Panc1 (cell line): Measurements from ENCODE around the gene NPDC1. TPM values are rescaled to one million over a fixed set of nuclear protein-coding genes. Genes with fewer than 3 reads are reported as not detected.
A peak's percentile ranks its signal among the peaks of the same experiment; 100 is the strongest.

Source experiments
- ATAC-seq: fragments of 200-7000 bp; cut with Tn5 transposase; 2 replicates; pipeline ENCODE4 v1.9.1; 2020; ENCODE audit warnings: mild to moderate bottlenecking, moderate library complexity
- BruUV-seq: library from RNA; stranded (reverse); fragments of 400-500 nt; replicated peaks from 2 replicates; lab custom pipeline; 2021; lab: Mats Ljungman, UMichigan
- CTCF ChIA-PET: fragments of 300-600 bp; sonication (Branson Sonifier 250); formaldehyde crosslinking; loops from one replicate; lab custom pipeline; 2022; ENCODE audit warnings: antibody characterized with exemption; lab: Charles Lee
- POLR2A ChIA-PET: fragments of 300-600 bp; sonication (Branson Sonifier 250); formaldehyde crosslinking; loops from one replicate; lab custom pipeline; 2022; ENCODE audit warnings: antibody characterized with exemption; lab: Charles Lee
- DNase-seq: peaks from one replicate; pipeline ENCODE4 v3.0.0-alpha.2; 2010; ENCODE audit warnings: low read depth, low spot score
- H3K27ac ChIP-seq: 2 replicates; pipeline ENCODE4 v1.5.1; 2011; ENCODE audit warnings: mild to moderate bottlenecking, low read length, inconsistent platforms
- H3K27me3 ChIP-seq: fragments of 200-500 bp; sonication (Bioruptor generic); 2 replicates; pipeline ENCODE4 v1.6.0; 2014; ENCODE audit warnings: low read length, inconsistent platforms; ENCODE audit not compliant: control insufficient read depth, insufficient read depth
- H3K36me3 ChIP-seq: fragments of 200-500 bp; sonication (Bioruptor generic); 2 replicates; pipeline ENCODE4 v1.5.1; 2014; ENCODE audit warnings: inconsistent platforms, mild to moderate bottlenecking, low read length, moderate library complexity; ENCODE audit not compliant: control insufficient read depth, insufficient read depth
- H3K4me1 ChIP-seq: 2 replicates; pipeline ENCODE4 v1.5.1; 2011; ENCODE audit warnings: inconsistent platforms, mild to moderate bottlenecking, low read length, moderate library complexity; ENCODE audit not compliant: control insufficient read depth, insufficient read depth
- H3K4me3 ChIP-seq, 2 experiments: 2 replicates each; pipeline ENCODE4 v1.5.1; 2011 to 2012; ENCODE audit warnings: low read depth in 2 of 2, low read length in 2 of 2, mild to moderate bottlenecking in 2 of 2, inconsistent platforms in 1 of 2, moderate library complexity in 1 of 2
- H3K9me3 ChIP-seq: fragments of 200-500 bp; sonication (Bioruptor generic); 2 replicates; pipeline ENCODE4 v1.5.1; 2014; ENCODE audit warnings: low read depth, mild to moderate bottlenecking, inconsistent platforms, low read length, moderate library complexity; ENCODE audit not compliant: control insufficient read depth, insufficient read depth
- POLR2AphosphoS5 ChIP-seq: IDR thresholded peaks from 2 replicates; pipeline ENCODE4 v1.6.1; 2012; ENCODE audit warnings: mild to moderate bottlenecking, low read depth, low read length, moderate library complexity
- SIN3A ChIP-seq: IDR thresholded peaks from 2 replicates; pipeline ENCODE4 v1.6.1; 2012; ENCODE audit warnings: low read depth, mild to moderate bottlenecking, low read length, moderate library complexity, borderline replicate concordance; ENCODE audit not compliant: insufficient read depth
- TCF7L2 ChIP-seq: IDR thresholded peaks from 2 replicates; pipeline ENCODE4 v1.6.1; 2011; ENCODE audit warnings: mild to moderate bottlenecking, low read depth, low read length, inconsistent platforms
- in situ Hi-C: cut with HindIII; loops from 2 replicates; pipeline ENCODE4 v1.10.0; 2016; ENCODE audit warnings: low sequenced_read_pairs, low pct_unique_long_range_greater_than_20kb
- intact Hi-C: fragments of 100-400 bp; cut with micrococcal nuclease; formaldehyde crosslinking; loops from one replicate; pipeline ENCODE4 v1.10.0; 2022; ENCODE audit not compliant: unreplicated experiment
- total RNA-seq: library from RNA; stranded (reverse); gene quantifications from one replicate; pipeline ENCODE4 v1.2.1, GENCODE V29; 2021; ENCODE audit not compliant: unreplicated experiment
- TF ChIP-seq, protein P1 (sequence below): fragments of 450-650 bp; IDR thresholded peaks from 2 replicates; pipeline ENCODE4 v1.5.1; 2017; ENCODE audit warnings: mild to moderate bottlenecking
- TF ChIP-seq, protein P2 (sequence below), 2 experiments: IDR thresholded peaks; 2 replicates each; pipeline ENCODE4 v1.6.1; 2011 to 2012; ENCODE audit warnings: low read depth in 2 of 2, control low read depth in 1 of 2, low read length in 1 of 2, mild to moderate bottlenecking in 1 of 2, moderate library complexity in 1 of 2; ENCODE audit not compliant: insufficient read depth in 1 of 2

The NPDC1 gene
- total RNA-seq, 1 experiment from 2014 or later, result 43.5 TPM

DNA sequence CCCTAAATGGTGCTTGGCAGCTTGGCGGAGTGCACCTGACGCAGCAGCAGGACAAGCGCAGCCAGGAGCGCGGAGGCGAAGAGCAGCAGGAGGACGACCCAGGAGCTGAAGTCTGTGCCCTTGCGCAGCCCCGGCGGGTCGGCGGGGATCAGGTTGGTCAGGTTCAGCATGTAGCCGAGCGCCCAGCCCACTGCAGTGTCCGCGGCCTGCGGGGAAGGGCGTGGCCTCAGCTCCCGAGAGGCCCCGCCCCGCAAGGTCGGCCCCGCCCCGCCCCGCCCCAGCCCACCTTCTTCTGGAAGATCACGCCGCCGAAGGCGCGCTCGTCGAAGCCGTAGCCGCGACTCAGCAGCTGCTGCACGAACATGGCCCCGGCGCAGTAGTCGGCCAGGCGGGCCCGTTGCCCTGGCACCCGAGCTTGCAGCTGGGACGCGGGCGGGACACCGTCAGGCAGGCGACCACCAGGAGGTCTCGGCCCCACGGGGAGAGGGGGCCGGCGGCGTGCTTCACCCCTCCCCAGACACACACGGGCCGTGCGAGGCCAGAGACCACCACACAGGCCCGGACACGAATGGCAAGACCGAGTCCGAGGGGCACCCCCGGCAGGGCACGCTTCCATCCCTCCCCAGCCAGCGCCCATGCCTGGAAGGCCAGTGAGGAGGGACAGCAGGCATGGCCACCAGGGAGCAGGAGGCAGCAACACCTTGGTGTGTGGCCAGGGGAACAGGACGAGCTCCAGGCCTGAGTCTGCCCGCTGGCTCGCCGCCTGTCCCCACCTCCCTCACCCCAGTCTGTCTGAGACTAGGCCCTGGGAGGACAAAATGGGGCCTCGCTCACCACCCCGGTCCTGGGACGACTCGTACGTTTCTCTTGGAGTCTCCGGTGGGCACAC lies 2.9 kb upstream of the NPDC1 start:
- no peak overlapping the region for H3K27ac ChIP-seq
- no TSS peak for BruUV-seq
- H3K4me1 ChIP-seq, result peaks cover 10% of the 10 kb centered on the region; the same call in 1 of the 2 replicates
- H3K27me3 ChIP-seq, result no peaks in the 10 kb centered on the region
- in situ Hi-C loops (no loop called here), intact Hi-C loops (no loop called here)
- CTCF ChIA-PET, result interaction anchor here (0.7 to 2.0 kb wide), 3 partner anchors 15 to 66 kb away, joined by 3 to 13 read pairs (median 4); partner anchors contain the start of gene DPP7
- TF ChIP-seq SIN3A, result no peak
- no peak for TF ChIP-seq POLR2AphosphoS5
- no peak for TF ChIP-seq TCF7L2
- TF ChIP-seq, protein P1, sequence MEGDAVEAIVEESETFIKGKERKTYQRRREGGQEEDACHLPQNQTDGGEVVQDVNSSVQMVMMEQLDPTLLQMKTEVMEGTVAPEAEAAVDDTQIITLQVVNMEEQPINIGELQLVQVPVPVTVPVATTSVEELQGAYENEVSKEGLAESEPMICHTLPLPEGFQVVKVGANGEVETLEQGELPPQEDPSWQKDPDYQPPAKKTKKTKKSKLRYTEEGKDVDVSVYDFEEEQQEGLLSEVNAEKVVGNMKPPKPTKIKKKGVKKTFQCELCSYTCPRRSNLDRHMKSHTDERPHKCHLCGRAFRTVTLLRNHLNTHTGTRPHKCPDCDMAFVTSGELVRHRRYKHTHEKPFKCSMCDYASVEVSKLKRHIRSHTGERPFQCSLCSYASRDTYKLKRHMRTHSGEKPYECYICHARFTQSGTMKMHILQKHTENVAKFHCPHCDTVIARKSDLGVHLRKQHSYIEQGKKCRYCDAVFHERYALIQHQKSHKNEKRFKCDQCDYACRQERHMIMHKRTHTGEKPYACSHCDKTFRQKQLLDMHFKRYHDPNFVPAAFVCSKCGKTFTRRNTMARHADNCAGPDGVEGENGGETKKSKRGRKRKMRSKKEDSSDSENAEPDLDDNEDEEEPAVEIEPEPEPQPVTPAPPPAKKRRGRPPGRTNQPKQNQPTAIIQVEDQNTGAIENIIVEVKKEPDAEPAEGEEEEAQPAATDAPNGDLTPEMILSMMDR, result no peak
- TF ChIP-seq, protein P2, sequence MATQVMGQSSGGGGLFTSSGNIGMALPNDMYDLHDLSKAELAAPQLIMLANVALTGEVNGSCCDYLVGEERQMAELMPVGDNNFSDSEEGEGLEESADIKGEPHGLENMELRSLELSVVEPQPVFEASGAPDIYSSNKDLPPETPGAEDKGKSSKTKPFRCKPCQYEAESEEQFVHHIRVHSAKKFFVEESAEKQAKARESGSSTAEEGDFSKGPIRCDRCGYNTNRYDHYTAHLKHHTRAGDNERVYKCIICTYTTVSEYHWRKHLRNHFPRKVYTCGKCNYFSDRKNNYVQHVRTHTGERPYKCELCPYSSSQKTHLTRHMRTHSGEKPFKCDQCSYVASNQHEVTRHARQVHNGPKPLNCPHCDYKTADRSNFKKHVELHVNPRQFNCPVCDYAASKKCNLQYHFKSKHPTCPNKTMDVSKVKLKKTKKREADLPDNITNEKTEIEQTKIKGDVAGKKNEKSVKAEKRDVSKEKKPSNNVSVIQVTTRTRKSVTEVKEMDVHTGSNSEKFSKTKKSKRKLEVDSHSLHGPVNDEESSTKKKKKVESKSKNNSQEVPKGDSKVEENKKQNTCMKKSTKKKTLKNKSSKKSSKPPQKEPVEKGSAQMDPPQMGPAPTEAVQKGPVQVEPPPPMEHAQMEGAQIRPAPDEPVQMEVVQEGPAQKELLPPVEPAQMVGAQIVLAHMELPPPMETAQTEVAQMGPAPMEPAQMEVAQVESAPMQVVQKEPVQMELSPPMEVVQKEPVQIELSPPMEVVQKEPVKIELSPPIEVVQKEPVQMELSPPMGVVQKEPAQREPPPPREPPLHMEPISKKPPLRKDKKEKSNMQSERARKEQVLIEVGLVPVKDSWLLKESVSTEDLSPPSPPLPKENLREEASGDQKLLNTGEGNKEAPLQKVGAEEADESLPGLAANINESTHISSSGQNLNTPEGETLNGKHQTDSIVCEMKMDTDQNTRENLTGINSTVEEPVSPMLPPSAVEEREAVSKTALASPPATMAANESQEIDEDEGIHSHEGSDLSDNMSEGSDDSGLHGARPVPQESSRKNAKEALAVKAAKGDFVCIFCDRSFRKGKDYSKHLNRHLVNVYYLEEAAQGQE (IDR thresholded peaks at IDR 0.05; ENCODE audit: insufficient read depth in 1 of 2, low read depth in 2 of 2, low read length in 1 of 2), result no peak
- no peak for ATAC-seq
- POLR2A ChIA-PET, result no interaction called here
- no peaks in the 10 kb centered on the region for H3K36me3 ChIP-seq
- H3K4me3 ChIP-seq, result no peak overlapping the region
- no peaks in the 10 kb centered on the region for H3K9me3 ChIP-seq
- DNase-seq, result no peak

DNA sequence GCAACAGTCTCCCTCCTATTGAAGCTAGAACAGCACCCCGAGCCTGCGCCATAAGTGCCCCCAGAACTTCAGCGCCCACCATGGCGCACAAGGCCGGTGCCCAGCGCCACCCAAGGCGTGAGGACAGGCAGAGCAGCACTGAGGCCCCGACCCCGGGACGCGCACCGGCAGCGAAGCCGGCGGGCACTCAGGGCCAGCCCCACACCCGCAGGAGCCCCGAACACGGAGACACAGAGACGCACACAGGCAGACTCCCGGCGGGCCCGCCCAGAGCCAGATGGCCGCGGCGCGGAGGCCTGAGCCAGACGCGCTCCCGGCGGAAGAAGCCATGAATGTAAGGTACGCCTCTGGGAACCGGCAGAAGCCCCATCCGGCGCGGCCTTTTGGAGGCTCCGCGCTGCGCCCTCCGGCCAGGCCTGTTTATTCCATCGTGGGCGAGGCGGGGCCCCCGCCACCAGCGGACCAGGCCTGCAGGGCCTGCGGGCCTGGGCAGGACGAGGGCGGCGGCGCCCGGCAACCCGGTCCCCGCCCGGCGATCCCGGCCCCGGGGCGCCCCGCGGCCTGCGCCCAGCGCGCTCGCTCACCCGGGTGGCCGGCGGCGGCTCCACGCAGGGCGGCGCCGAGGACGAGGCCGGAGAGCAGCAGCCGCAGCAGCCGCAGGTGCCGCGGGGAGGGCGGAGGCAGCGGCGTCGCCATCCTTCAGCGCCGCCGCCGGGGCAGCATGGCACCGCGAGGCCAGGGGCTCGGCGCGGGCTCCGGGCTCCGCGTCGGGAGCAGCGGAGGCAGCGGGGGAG lies 486 bp downstream of the NPDC1 start:
- intact Hi-C loops, result loop anchor here (1.0 kb wide), 1 partner anchor 19 kb away; no protein-coding TSS in a partner anchor
- ChIA-PET CTCF (interaction anchor here (1.4 kb wide), 1 partner anchor 22 kb away, joined by 9 read pairs; no protein-coding TSS in a partner anchor), POLR2A (no interaction called here)
- no peaks in the 10 kb centered on the region for H3K36me3 ChIP-seq
- no peaks in the 10 kb centered on the region for H3K27me3 ChIP-seq
- H3K4me3 ChIP-seq, result peak overlapping the region; percentile 54 to 62
- no TSS peak for BruUV-seq
- TF ChIP-seq TCF7L2 (no peak), SIN3A (no peak), POLR2AphosphoS5 (no peak)
- TF ChIP-seq, protein P1, result no peak
- TF ChIP-seq, protein P2 (IDR thresholded peaks at IDR 0.05; ENCODE audit: insufficient read depth in 1 of 2, low read depth in 2 of 2, low read length in 1 of 2), result no peak
- ATAC-seq (peak; percentile 32), DNase-seq (no peak)
- H3K27ac ChIP-seq, result no peak overlapping the region
- H3K9me3 ChIP-seq, result no peaks in the 10 kb centered on the region
- in situ Hi-C loops, result no loop called here
- H3K4me1 ChIP-seq, result peaks cover 10% of the 10 kb centered on the region; the same call in 1 of the 2 replicates
